RPMI7951 (cell line): ENCODE measurements around the gene WDR20. TPM values are rescaled to one million over a fixed set of nuclear protein-coding genes. Genes with fewer than 3 reads are reported as not detected.

Source experiments
- total RNA-seq: library from RNA; depleted of rRNA; stranded (reverse); fragments of >200 nt; shearing (Covaris generic); gene quantifications from 2 replicates; pipeline ENCODE4 v1.2.3, GENCODE V29; 2014; rRNA removed

The WDR20 gene
- total RNA-seq, 1 experiment from 2014 or later = 16.0 TPM

Other genes with a start within 250 kb of the WDR20 start
- 167 and 171 TPM in 2 replicates for gene DYNC1H1, start 175.3 kb upstream of the WDR20 start, total RNA-seq
- 282 and 315 TPM in 2 replicates for gene HSP90AA1, start 52.9 kb upstream of the WDR20 start, total RNA-seq
- gene MOK, start 165.3 kb downstream of the WDR20 start, total RNA-seq = 32.8 and 38.4 TPM in 2 replicates
- 2.3 and 4.0 TPM in 2 replicates for gene ZNF839, start 179.8 kb downstream of the WDR20 start, total RNA-seq
- gene CINP, start 223.0 kb downstream of the WDR20 start, total RNA-seq = 56.7 and 59.1 TPM in 2 replicates
- gene TECPR2, start 223.0 kb downstream of the WDR20 start, total RNA-seq = 5.0 TPM in 2 replicates